ENCODE data around the gene FAM168A. TPM values are rescaled to one million over a fixed set of nuclear protein-coding genes. Genes with fewer than 3 reads are reported as not detected.
A peak's percentile ranks its signal among the peaks of the same experiment; 100 is the strongest.

FAM168A gene
- total and polyA plus RNA-seq, 12 donors: 7.7 to 41.8 (median 35.3) TPM

DNA sequence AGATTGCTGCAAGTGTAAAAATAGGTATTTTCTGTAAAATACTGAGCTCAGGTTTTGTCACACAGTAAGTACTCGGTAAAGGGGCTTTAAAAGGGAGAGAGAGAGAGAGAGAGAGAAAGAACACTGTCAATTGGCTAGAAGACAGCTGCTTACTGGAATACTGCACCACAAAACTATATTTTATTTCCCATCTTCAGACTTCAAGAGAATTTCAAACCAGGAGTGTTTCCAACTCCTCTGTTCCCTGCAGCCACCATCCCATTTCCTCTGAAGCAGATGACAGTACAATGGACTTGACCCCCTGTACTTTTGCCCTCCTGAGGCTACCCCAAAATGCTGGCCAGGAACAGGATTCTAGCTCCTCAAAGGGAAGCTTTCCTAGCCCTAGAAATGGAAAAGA, 132.0 kb downstream of the FAM168A start:
- TF ChIP-seq POLR2A (IDR thresholded peaks at IDR 0.05): no peak
- TF ChIP-seq, protein P1, sequence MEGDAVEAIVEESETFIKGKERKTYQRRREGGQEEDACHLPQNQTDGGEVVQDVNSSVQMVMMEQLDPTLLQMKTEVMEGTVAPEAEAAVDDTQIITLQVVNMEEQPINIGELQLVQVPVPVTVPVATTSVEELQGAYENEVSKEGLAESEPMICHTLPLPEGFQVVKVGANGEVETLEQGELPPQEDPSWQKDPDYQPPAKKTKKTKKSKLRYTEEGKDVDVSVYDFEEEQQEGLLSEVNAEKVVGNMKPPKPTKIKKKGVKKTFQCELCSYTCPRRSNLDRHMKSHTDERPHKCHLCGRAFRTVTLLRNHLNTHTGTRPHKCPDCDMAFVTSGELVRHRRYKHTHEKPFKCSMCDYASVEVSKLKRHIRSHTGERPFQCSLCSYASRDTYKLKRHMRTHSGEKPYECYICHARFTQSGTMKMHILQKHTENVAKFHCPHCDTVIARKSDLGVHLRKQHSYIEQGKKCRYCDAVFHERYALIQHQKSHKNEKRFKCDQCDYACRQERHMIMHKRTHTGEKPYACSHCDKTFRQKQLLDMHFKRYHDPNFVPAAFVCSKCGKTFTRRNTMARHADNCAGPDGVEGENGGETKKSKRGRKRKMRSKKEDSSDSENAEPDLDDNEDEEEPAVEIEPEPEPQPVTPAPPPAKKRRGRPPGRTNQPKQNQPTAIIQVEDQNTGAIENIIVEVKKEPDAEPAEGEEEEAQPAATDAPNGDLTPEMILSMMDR (IDR thresholded peaks at IDR 0.05): no peak
- H3K4me1 ChIP-seq (replicated peaks in 1 of 2): peaks cover 0 to 53% of the 10 kb centered on the region in 2 donors
- no peaks in the 10 kb centered on the region for H3K9me3 ChIP-seq (replicated peaks in 1 of 3)
- no peaks in the 10 kb centered on the region for H3K27me3 ChIP-seq
- no peak for DNase-seq
- H3K4me3 ChIP-seq: no peak overlapping the region
- WGBS, 4 donors: 65 to 84% (median 76%) methylated on average over 1 of the region's 1 CpG
- peak overlapping the region in 1 of 5 donors; percentile 55 for H3K27ac ChIP-seq
- intact Hi-C loops (cut with DNase I): no loop called here
- H3K36me3 ChIP-seq (replicated peaks in 1 of 2): no peaks in the 10 kb centered on the region

GRCh38 chr11:73465023-73465675, 132.8 kb downstream of the FAM168A start:
- intact Hi-C loops (cut with DNase I): no loop called here
- Histone ChIP-seq H3K9me3 (replicated peaks in 1 of 3) (no peaks in the 10 kb centered on the region), H3K4me1 (replicated peaks in 1 of 2) (peaks cover 0 to 53% of the 10 kb centered on the region in 2 donors), H3K36me3 (replicated peaks in 1 of 2) (no peaks in the 10 kb centered on the region), H3K27me3 (no peaks in the 10 kb centered on the region), H3K4me3 (no peak overlapping the region), H3K27ac (peak overlapping the region in 1 of 5 donors; percentile 55)
- TF ChIP-seq, protein P1 (IDR thresholded peaks at IDR 0.05): no peak
- TF ChIP-seq POLR2A (IDR thresholded peaks at IDR 0.05): no peak
- WGBS, 4 donors: 83 to 98% (median 91%) methylated on average over 3 of the region's 3 CpGs
- no peak for DNase-seq

GRCh38 chr11:73464347-73464746, 133.6 kb downstream of the FAM168A start:
- Histone ChIP-seq H3K27ac (no peak overlapping the region), H3K4me3 (no peak overlapping the region), H3K27me3 (no peaks in the 10 kb centered on the region), H3K9me3 (replicated peaks in 1 of 3) (no peaks in the 10 kb centered on the region), H3K36me3 (replicated peaks in 1 of 2) (no peaks in the 10 kb centered on the region), H3K4me1 (replicated peaks in 1 of 2) (peaks cover 0 to 54% of the 10 kb centered on the region in 2 donors)
- 78 to 83% (median 81%) methylated on average over 2 of the region's 2 CpGs for WGBS, 4 donors
- no peak for DNase-seq
- TF ChIP-seq, protein P1 (IDR thresholded peaks at IDR 0.05): no peak
- no peak for TF ChIP-seq POLR2A (IDR thresholded peaks at IDR 0.05)
- intact Hi-C loops (cut with DNase I): no loop called here

GRCh38 chr11:73463359-73463758, 134.6 kb downstream of the FAM168A start:
- intact Hi-C loops (cut with DNase I): no loop called here
- H3K36me3 ChIP-seq (replicated peaks in 1 of 2): no peaks in the 10 kb centered on the region
- TF ChIP-seq POLR2A (IDR thresholded peaks at IDR 0.05): no peak
- TF ChIP-seq, protein P1 (IDR thresholded peaks at IDR 0.05): no peak
- DNase-seq: no peak
- no peaks in the 10 kb centered on the region for H3K27me3 ChIP-seq
- H3K27ac ChIP-seq: no peak overlapping the region
- peaks cover 0 to 47% of the 10 kb centered on the region in 2 donors for H3K4me1 ChIP-seq (replicated peaks in 1 of 2)
- 46 to 80% (median 58%) methylated on average over 2 of the region's 2 CpGs for WGBS, 4 donors
- no peaks in the 10 kb centered on the region for H3K9me3 ChIP-seq (replicated peaks in 1 of 3)
- no peak overlapping the region for H3K4me3 ChIP-seq
